ENCODE measurements around the gene TOP1. TPM values are rescaled to one million over a fixed set of nuclear protein-coding genes. Genes with fewer than 3 reads are reported as not detected.

TOP1 gene
- total RNA-seq, 1 donor from 2014 or later, result 52.0 TPM

- ATAC-seq, result peak in 1 of 2 donors; percentile 13
- no peak overlapping the region for H3K4me3 ChIP-seq
- H3K9me3 ChIP-seq, result no peaks in the 10 kb centered on the region
- intact Hi-C loops (cut with DNase I), result no loop called here
- TF ChIP-seq, protein P1, sequence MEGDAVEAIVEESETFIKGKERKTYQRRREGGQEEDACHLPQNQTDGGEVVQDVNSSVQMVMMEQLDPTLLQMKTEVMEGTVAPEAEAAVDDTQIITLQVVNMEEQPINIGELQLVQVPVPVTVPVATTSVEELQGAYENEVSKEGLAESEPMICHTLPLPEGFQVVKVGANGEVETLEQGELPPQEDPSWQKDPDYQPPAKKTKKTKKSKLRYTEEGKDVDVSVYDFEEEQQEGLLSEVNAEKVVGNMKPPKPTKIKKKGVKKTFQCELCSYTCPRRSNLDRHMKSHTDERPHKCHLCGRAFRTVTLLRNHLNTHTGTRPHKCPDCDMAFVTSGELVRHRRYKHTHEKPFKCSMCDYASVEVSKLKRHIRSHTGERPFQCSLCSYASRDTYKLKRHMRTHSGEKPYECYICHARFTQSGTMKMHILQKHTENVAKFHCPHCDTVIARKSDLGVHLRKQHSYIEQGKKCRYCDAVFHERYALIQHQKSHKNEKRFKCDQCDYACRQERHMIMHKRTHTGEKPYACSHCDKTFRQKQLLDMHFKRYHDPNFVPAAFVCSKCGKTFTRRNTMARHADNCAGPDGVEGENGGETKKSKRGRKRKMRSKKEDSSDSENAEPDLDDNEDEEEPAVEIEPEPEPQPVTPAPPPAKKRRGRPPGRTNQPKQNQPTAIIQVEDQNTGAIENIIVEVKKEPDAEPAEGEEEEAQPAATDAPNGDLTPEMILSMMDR (IDR thresholded peaks at IDR 0.05), result no peak
- no peak for DNase-seq
- peaks cover 10% of the 10 kb centered on the region for H3K4me1 ChIP-seq
- H3K27ac ChIP-seq, result no peak overlapping the region
- H3K27me3 ChIP-seq (ENCODE audit: low read depth), result no peaks in the 10 kb centered on the region
- peaks cover 68% of the 10 kb centered on the region for H3K36me3 ChIP-seq
Observed at GRCh38 chr20:41087325-41087685, 58.7 kb downstream of the TOP1 start.

DNA sequence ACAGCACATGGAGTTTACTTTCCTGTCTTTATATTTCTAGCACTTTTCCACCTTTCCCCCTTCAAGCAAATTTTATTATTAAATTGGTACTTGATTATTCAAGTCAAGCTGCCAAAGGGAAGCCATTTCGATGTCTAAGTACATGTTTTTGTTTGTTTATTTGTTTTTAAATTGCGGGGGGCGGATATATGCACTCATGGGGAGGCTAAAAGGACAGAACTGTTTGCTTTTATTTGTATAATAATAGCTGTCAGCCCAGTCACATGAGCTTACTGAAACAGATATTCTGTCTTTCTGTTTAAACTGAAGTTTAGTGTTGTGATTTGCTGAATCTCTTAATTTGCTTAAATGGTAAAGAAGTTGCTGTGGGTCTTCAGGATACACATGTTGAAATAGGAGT lies 59.2 kb downstream of the TOP1 start:
- H3K4me3 ChIP-seq, result no peak overlapping the region
- peaks cover 68% of the 10 kb centered on the region for H3K36me3 ChIP-seq
- H3K9me3 ChIP-seq, result no peaks in the 10 kb centered on the region
- H3K4me1 ChIP-seq, result peaks cover 10% of the 10 kb centered on the region
- intact Hi-C loops (cut with DNase I), result no loop called here
- DNase-seq (no peak), ATAC-seq (no peak)
- TF ChIP-seq, protein P1 (IDR thresholded peaks at IDR 0.05), result no peak
- H3K27ac ChIP-seq, result no peak overlapping the region
- H3K27me3 ChIP-seq (ENCODE audit: low read depth), result no peaks in the 10 kb centered on the region

GRCh38 chr20:41089555-41089954 lies 60.9 kb downstream of the TOP1 start:
- peaks cover 68% of the 10 kb centered on the region for H3K36me3 ChIP-seq
- H3K27ac ChIP-seq, result no peak overlapping the region
- ATAC-seq (no peak), DNase-seq (no peak)
- H3K4me3 ChIP-seq, result no peak overlapping the region
- no peaks in the 10 kb centered on the region for H3K9me3 ChIP-seq
- intact Hi-C loops (cut with DNase I), result no loop called here
- no peaks in the 10 kb centered on the region for H3K27me3 ChIP-seq (ENCODE audit: low read depth)
- TF ChIP-seq, protein P1 (IDR thresholded peaks at IDR 0.05), result no peak
- H3K4me1 ChIP-seq, result peaks cover 13% of the 10 kb centered on the region

DNA sequence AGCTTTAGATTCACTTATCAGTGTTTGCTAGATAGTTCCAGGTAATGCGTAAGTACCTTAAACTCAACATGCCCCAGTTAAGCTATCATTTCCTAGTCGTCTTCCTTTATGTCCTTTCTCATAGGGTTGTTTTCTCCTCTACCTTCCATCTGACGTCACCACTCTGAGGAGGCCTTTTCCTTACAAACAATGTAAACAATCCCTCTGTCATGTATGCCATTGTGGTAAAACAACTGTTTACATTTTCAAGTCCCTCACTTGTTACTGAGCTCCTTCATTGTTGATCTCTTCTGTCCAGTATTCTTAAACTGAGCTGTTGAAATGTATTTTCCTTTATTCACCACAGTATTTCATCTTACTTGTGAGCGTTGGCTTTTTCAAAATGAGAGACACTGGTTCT lies 63.3 kb downstream of the TOP1 start:
- H3K4me1 ChIP-seq, result peaks cover 8% of the 10 kb centered on the region
- H3K36me3 ChIP-seq, result peaks cover 76% of the 10 kb centered on the region
- no peak overlapping the region for H3K4me3 ChIP-seq
- no peak for DNase-seq
- TF ChIP-seq, protein P1 (IDR thresholded peaks at IDR 0.05), result no peak
- no peaks in the 10 kb centered on the region for H3K27me3 ChIP-seq (ENCODE audit: low read depth)
- no peak overlapping the region for H3K27ac ChIP-seq
- ATAC-seq, result no peak
- no peaks in the 10 kb centered on the region for H3K9me3 ChIP-seq
- intact Hi-C loops (cut with DNase I), result no loop called here

GRCh38 chr20:41094353-41095055 lies 65.9 kb downstream of the TOP1 start:
- H3K27me3 ChIP-seq (ENCODE audit: low read depth), result no peaks in the 10 kb centered on the region
- H3K27ac ChIP-seq, result peak overlapping the region; percentile 4
- no peaks in the 10 kb centered on the region for H3K9me3 ChIP-seq
- peaks cover 82% of the 10 kb centered on the region for H3K36me3 ChIP-seq
- peaks cover 13% of the 10 kb centered on the region for H3K4me1 ChIP-seq
- ATAC-seq, result peak in 1 of 2 donors; percentile 12
- H3K4me3 ChIP-seq, result no peak overlapping the region
- TF ChIP-seq, protein P1 (IDR thresholded peaks at IDR 0.05), result no peak
- intact Hi-C loops (cut with DNase I), result loop anchor here (5.0 kb wide), 1 partner anchor 107 kb away; no protein-coding TSS in a partner anchor
- DNase-seq, result no peak
